ENCODE results near the gene TH. TPM values are rescaled to one million over a fixed set of nuclear protein-coding genes. Genes with fewer than 3 reads are reported as not detected.
A peak's percentile ranks its signal among the peaks of the same experiment; 100 is the strongest.

The TH gene
- total RNA-seq, 1 donor from 2014 or later, result not detected

DNA sequence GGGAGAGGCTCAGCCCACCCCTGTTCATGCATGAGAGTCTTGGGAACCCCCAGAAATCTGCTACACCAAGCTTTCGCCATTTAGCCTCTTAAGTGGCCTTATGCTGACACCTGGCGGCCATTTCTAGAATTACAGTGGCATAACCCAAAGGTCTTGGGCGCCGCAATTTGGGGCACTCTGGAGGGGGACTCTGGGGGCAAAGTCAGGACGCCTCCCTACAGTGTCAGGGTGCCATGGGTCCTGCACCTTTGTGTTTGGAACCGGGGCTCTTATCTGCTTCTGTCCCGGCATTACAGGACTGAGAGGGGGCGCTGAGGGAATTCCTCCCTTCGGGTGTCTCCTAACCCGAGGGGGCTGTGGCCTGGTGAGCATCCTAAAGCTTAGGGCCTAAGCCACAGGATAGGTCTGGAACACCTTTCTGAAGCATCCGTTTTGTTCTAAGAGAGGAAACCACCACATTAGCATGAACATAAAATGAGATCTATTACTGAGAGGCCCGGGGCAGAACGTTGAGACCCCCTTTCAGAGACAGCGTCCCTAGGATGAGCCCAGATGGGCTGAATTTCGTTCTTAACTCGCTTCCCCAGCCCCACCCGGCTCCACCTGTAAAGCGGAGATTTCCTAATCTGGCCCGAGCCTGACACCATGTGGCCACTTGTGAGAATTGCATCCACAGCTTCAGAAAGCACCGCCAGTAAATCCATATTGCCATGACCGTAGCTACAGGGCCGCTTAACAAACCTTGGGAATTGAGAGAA is 19.9 kb downstream of the TH start:
- Histone ChIP-seq H3K9me3 (ENCODE audit: control insufficient read depth in 3 of 3, low read length in 3 of 3) (no peaks in the 10 kb centered on the region), H3K4me3 (ENCODE audit: low read length in 3 of 3) (no peak overlapping the region), H3K27ac (ENCODE audit: low read depth, low read length) (no peak overlapping the region), H3K36me3 (ENCODE audit: control insufficient read depth in 3 of 3, insufficient read depth in 3 of 3, low read length in 3 of 3) (no peaks in the 10 kb centered on the region), H3K27me3 (ENCODE audit: control insufficient read depth in 3 of 3, insufficient read depth in 3 of 3, low read length in 3 of 3) (peaks cover 10 to 35% (median 22%) of the 10 kb centered on the region in 3 donors), H3K9ac (ENCODE audit: low read depth in 1 of 3, low read length in 3 of 3) (peak overlapping the region in 2 of 3 donors; percentile 40 to 61), H3K4me1 (ENCODE audit: control insufficient read depth in 3 of 3, insufficient read depth in 3 of 3, low read length in 3 of 3) (peaks cover 29 to 43% (median 32%) of the 10 kb centered on the region in 3 donors)

DNA sequence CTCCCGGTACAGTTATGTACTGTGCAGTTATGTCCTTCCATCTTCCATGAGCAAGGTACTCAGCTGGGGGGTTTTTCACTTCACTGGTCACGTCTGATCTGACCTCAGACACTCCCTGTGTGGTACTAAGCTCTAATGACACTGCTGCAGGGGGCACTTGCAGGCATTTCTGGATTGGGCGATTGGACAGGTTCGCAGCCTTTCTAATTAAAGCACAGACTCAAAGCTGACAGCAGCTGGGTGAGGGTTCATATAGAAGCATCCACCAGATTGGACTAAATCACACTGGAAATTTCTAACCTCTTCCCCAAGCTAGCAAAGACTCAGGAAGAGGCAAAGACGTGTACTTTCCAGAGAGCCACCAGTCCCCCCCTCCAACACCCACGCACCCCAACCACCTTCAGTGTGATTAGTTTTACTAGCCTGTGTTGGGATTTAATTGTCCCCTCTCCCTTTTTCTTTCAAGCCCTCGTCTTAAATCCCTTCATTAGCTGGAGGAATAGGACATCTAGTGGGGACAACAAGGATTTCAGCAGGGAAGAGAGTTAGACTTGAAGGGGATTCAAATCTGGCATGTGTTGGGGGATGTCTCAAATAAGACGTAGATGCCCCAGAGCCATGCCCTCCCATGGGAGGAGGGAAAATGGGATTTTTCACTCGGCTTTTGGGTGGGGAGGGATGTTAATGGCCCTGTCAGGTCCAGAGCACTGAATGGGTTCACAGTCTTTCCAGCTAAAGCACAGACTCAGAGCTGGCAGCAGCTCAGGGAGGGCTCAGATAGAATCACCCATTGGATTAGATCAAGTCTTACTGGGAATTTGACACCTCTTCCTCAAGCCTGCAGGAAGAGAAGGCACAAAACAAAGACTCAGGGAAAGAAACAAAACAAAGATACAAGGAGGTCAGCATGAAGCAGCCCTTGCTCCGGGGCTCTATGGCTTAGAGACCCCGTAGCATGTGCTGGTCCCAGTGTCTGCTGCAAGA is 21.5 kb downstream of the TH start:
- Histone ChIP-seq H3K4me1 (ENCODE audit: control insufficient read depth in 3 of 3, insufficient read depth in 3 of 3, low read length in 3 of 3) (peaks cover 27 to 40% (median 31%) of the 10 kb centered on the region in 3 donors), H3K9ac (ENCODE audit: low read depth in 1 of 3, low read length in 3 of 3) (peak overlapping the region in 2 of 3 donors; percentile 32 to 34), H3K9me3 (ENCODE audit: control insufficient read depth in 3 of 3, low read length in 3 of 3) (no peaks in the 10 kb centered on the region), H3K27ac (ENCODE audit: low read depth, low read length) (no peak overlapping the region), H3K27me3 (ENCODE audit: control insufficient read depth in 3 of 3, insufficient read depth in 3 of 3, low read length in 3 of 3) (peaks cover 22 to 47% (median 34%) of the 10 kb centered on the region in 3 donors), H3K4me3 (ENCODE audit: low read length in 3 of 3) (no peak overlapping the region), H3K36me3 (ENCODE audit: control insufficient read depth in 3 of 3, insufficient read depth in 3 of 3, low read length in 3 of 3) (no peaks in the 10 kb centered on the region)

DNA sequence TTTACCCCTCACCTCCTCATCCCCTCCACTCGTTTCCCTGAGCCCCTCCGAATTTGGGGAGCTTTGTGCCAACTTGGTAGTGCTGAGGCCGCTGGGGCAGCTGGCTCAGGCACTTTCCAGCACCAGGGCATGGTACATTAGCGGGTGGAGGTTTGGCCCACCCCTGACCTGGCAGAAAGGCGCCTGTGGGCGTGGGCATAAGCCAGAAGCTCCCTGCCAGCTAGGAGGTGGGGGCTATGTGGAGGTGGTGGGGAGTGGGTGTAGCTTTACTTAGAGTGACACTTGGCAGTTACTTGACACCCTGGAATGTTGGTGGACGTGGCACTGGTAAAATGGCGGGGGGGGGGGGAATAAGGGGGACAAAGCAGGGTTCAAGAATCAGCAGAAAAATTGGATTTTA is 22.2 kb downstream of the TH start:
- peaks cover 28 to 40% (median 31%) of the 10 kb centered on the region in 3 donors for H3K4me1 ChIP-seq (ENCODE audit: control insufficient read depth in 3 of 3, insufficient read depth in 3 of 3, low read length in 3 of 3)
- no peaks in the 10 kb centered on the region for H3K9me3 ChIP-seq (ENCODE audit: control insufficient read depth in 3 of 3, low read length in 3 of 3)
- H3K36me3 ChIP-seq (ENCODE audit: control insufficient read depth in 3 of 3, insufficient read depth in 3 of 3, low read length in 3 of 3), result no peaks in the 10 kb centered on the region
- no peak overlapping the region for H3K27ac ChIP-seq (ENCODE audit: low read depth, low read length)
- H3K9ac ChIP-seq (ENCODE audit: low read depth in 1 of 3, low read length in 3 of 3), result peak overlapping the region in 1 of 3 donors; percentile 50
- H3K27me3 ChIP-seq (ENCODE audit: control insufficient read depth in 3 of 3, insufficient read depth in 3 of 3, low read length in 3 of 3), result peaks cover 27 to 53% (median 41%) of the 10 kb centered on the region in 3 donors
- H3K4me3 ChIP-seq (ENCODE audit: low read length in 3 of 3), result no peak overlapping the region

DNA sequence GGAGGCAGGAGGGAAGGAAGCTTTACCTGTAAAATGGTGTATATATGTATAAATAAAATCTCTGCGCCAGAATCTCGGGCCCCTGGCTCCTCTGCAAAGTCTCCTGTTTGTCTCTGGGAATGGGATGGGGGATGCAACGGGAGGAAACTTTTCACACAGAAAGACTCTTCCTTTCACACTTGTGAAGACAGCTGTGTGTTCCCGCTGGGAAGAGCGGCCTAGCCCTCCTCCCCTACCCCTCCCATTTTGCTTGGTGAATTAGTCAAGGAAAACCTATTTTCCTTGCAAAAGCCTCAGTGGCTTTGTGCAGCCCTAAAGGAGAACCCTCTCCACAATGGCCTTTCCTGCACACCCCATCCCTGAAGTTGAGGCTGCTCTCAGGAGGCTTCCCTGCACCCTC is 23.0 kb downstream of the TH start:
- Histone ChIP-seq H3K36me3 (ENCODE audit: control insufficient read depth in 3 of 3, insufficient read depth in 3 of 3, low read length in 3 of 3) (no peaks in the 10 kb centered on the region), H3K4me1 (ENCODE audit: control insufficient read depth in 3 of 3, insufficient read depth in 3 of 3, low read length in 3 of 3) (peaks cover 31 to 48% (median 33%) of the 10 kb centered on the region in 3 donors), H3K9me3 (ENCODE audit: control insufficient read depth in 3 of 3, low read length in 3 of 3) (no peaks in the 10 kb centered on the region), H3K27me3 (ENCODE audit: control insufficient read depth in 3 of 3, insufficient read depth in 3 of 3, low read length in 3 of 3) (peaks cover 35 to 61% (median 45%) of the 10 kb centered on the region in 3 donors), H3K9ac (ENCODE audit: low read depth in 1 of 3, low read length in 3 of 3) (no peak overlapping the region), H3K27ac (ENCODE audit: low read depth, low read length) (no peak overlapping the region), H3K4me3 (ENCODE audit: low read length in 3 of 3) (no peak overlapping the region)

DNA sequence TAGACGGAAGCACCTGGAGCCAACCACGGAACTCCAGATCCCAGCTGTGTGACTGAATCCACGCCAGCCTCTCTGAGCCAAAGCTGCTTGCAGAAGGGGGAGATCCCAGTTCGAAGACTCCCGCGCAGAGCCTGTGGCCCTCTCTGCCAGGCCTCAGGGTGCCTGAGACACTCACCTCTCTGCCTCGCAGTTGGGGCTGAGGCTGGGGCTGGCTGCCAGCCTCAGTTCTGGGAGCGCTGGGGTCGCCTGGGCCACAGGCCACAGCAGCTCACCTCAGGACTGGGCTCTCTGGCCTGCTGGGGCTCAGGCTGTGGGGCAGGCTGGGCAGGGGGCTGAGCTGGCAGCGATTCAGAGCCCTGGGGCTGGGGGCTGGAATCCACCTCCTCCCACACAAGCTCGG is 24.2 kb downstream of the TH start:
- H3K27ac ChIP-seq (ENCODE audit: low read depth, low read length), result no peak overlapping the region
- H3K27me3 ChIP-seq (ENCODE audit: control insufficient read depth in 3 of 3, insufficient read depth in 3 of 3, low read length in 3 of 3), result peaks cover 46 to 72% (median 55%) of the 10 kb centered on the region in 3 donors
- no peak overlapping the region for H3K9ac ChIP-seq (ENCODE audit: low read depth in 1 of 3, low read length in 3 of 3)
- H3K4me3 ChIP-seq (ENCODE audit: low read length in 3 of 3), result no peak overlapping the region
- H3K36me3 ChIP-seq (ENCODE audit: control insufficient read depth in 3 of 3, insufficient read depth in 3 of 3, low read length in 3 of 3), result no peaks in the 10 kb centered on the region
- peaks cover 31 to 53% (median 33%) of the 10 kb centered on the region in 3 donors for H3K4me1 ChIP-seq (ENCODE audit: control insufficient read depth in 3 of 3, insufficient read depth in 3 of 3, low read length in 3 of 3)
- H3K9me3 ChIP-seq (ENCODE audit: control insufficient read depth in 3 of 3, low read length in 3 of 3), result no peaks in the 10 kb centered on the region

DNA sequence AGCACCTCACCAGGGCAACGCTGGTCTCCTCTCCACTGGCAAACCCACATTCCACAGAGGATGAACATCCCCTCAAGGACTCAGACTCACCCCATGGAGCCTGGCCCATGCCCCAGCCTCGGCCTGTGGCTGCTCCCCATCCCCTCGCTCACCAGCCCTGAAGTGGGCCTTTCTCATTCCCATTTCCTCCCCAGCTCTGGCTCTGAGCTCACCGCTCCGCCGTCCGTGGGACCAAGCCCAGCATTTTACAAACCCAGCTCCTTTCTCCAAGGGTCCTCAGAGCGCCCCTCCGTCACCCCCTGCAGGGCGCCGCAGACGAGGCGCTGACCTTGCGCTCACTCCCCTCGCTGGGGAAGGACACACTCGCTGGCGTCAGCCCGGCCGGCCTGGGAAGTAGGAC is 25.6 kb downstream of the TH start:
- Histone ChIP-seq H3K27ac (ENCODE audit: low read depth, low read length) (no peak overlapping the region), H3K4me3 (ENCODE audit: low read length in 3 of 3) (no peak overlapping the region), H3K9me3 (ENCODE audit: control insufficient read depth in 3 of 3, low read length in 3 of 3) (no peaks in the 10 kb centered on the region), H3K36me3 (ENCODE audit: control insufficient read depth in 3 of 3, insufficient read depth in 3 of 3, low read length in 3 of 3) (no peaks in the 10 kb centered on the region), H3K4me1 (ENCODE audit: control insufficient read depth in 3 of 3, insufficient read depth in 3 of 3, low read length in 3 of 3) (peaks cover 23 to 44% (median 25%) of the 10 kb centered on the region in 3 donors), H3K27me3 (ENCODE audit: control insufficient read depth in 3 of 3, insufficient read depth in 3 of 3, low read length in 3 of 3) (peaks cover 60 to 82% (median 61%) of the 10 kb centered on the region in 3 donors), H3K9ac (ENCODE audit: low read depth in 1 of 3, low read length in 3 of 3) (no peak overlapping the region)

DNA sequence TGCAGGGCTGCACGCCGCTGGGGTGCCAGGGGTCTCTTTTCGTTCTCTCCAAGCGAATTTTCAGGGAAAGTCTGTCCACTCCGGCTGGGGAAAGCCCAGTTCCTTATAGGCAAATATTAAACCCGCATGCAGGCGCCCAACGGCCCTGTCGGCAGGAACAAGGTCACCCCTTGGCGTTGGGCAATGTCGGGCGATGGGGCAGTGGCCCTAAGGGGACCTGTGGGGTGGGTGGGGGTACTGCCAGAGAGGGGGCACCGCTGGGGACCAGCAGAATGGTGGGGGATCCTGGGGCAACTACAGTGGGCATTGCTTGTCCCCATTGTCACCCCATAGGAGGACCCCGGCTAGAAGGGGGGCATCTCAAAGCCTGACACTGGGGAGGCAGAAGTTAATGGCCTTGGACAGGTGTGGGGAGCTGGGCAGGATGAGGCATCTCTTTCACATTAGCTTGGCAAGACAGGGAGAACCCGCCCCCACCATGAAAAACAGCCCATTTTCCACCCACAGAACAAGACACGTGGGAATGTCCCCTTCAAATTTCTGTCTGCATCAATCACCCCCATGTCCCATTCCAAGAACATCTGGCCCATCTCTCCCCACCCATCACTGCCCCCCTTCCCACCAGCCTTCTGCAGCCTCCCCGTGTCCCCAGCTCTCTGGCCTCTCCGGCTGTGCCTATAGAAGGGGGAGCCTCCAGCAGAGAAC is 26.9 kb downstream of the TH start:
- H3K27ac ChIP-seq (ENCODE audit: low read depth, low read length), result no peak overlapping the region
- no peaks in the 10 kb centered on the region for H3K36me3 ChIP-seq (ENCODE audit: control insufficient read depth in 3 of 3, insufficient read depth in 3 of 3, low read length in 3 of 3)
- peaks cover 11 to 34% (median 20%) of the 10 kb centered on the region in 3 donors for H3K4me1 ChIP-seq (ENCODE audit: control insufficient read depth in 3 of 3, insufficient read depth in 3 of 3, low read length in 3 of 3)
- no peak overlapping the region for H3K4me3 ChIP-seq (ENCODE audit: low read length in 3 of 3)
- no peaks in the 10 kb centered on the region for H3K9me3 ChIP-seq (ENCODE audit: control insufficient read depth in 3 of 3, low read length in 3 of 3)
- H3K9ac ChIP-seq (ENCODE audit: low read depth in 1 of 3, low read length in 3 of 3), result peak overlapping the region in 1 of 3 donors; percentile 40
- H3K27me3 ChIP-seq (ENCODE audit: control insufficient read depth in 3 of 3, insufficient read depth in 3 of 3, low read length in 3 of 3), result peaks cover 67 to 90% (median 70%) of the 10 kb centered on the region in 3 donors

DNA sequence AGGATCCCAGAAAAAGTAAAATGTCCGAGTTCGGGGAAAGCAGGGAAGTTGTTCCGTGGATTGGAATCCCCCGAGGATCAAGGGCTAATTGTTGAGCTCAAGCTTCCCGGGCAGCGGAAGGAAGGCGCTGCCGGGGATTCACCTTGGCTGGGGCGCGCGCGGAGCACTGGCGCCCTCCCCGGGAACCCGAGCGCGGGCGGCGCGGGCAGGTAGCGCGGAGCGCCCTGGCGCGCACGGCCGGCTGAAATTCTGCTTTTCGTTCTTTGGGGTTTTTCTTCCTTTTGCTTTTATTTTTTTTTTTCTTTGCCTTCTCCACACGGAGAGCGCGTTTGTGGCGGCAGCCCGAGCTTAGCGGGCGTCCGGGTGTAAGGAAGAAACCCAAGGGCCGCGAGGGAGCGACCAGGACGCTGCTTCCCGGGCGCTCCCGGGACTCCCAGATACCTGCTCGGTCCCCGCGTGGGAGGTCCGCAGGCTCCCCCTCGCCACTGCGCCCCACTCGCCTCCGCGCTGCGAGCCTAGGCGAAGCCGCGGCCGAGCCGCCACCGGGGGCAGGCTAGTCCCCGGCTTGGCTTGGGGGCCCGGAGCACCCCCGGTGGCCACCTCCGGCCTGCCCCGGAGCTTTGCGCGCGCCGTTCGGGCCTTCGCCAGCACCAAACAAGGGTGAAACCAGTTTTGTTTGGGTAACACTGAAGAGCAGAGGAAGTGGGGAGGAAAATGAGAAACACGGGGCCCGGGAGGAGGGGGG is 27.6 kb downstream of the TH start:
- peaks cover 4 to 26% (median 12%) of the 10 kb centered on the region in 3 donors for H3K4me1 ChIP-seq (ENCODE audit: control insufficient read depth in 3 of 3, insufficient read depth in 3 of 3, low read length in 3 of 3)
- peaks cover 67 to 87% (median 69%) of the 10 kb centered on the region in 3 donors for H3K27me3 ChIP-seq (ENCODE audit: control insufficient read depth in 3 of 3, insufficient read depth in 3 of 3, low read length in 3 of 3)
- H3K27ac ChIP-seq (ENCODE audit: low read depth, low read length), result no peak overlapping the region
- peak overlapping the region in 2 of 3 donors; percentile 22 to 27 for H3K4me3 ChIP-seq (ENCODE audit: low read length in 3 of 3)
- no peaks in the 10 kb centered on the region for H3K9me3 ChIP-seq (ENCODE audit: control insufficient read depth in 3 of 3, low read length in 3 of 3)
- H3K36me3 ChIP-seq (ENCODE audit: control insufficient read depth in 3 of 3, insufficient read depth in 3 of 3, low read length in 3 of 3), result no peaks in the 10 kb centered on the region
- H3K9ac ChIP-seq (ENCODE audit: low read depth in 1 of 3, low read length in 3 of 3), result peak overlapping the region; percentile 10 to 40 (median 32)

DNA sequence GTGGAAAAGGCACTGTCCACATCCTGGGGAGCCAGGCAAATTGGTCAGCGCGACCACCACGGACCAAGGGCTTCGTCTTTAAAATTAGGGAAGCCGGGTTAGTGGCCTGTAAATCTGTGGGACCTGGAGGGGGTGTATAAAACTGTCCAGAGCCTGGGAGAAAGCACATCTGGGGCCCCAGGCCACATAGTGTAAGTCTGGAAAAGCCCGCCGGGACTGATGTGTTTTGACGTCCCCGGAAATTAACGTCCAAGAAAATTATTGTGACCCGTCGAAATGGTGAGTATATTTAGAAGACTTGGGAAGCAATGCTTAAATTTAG is 28.2 kb downstream of the TH start:
- H3K9me3 ChIP-seq (ENCODE audit: control insufficient read depth in 3 of 3, low read length in 3 of 3), result no peaks in the 10 kb centered on the region
- H3K4me1 ChIP-seq (ENCODE audit: control insufficient read depth in 3 of 3, insufficient read depth in 3 of 3, low read length in 3 of 3), result peaks cover 0 to 22% (median 11%) of the 10 kb centered on the region in 3 donors
- H3K27me3 ChIP-seq (ENCODE audit: control insufficient read depth in 3 of 3, insufficient read depth in 3 of 3, low read length in 3 of 3), result peaks cover 64 to 82% (median 69%) of the 10 kb centered on the region in 3 donors
- H3K4me3 ChIP-seq (ENCODE audit: low read length in 3 of 3), result no peak overlapping the region
- H3K27ac ChIP-seq (ENCODE audit: low read depth, low read length), result no peak overlapping the region
- no peak overlapping the region for H3K9ac ChIP-seq (ENCODE audit: low read depth in 1 of 3, low read length in 3 of 3)
- H3K36me3 ChIP-seq (ENCODE audit: control insufficient read depth in 3 of 3, insufficient read depth in 3 of 3, low read length in 3 of 3), result no peaks in the 10 kb centered on the region
